GM18861 (cell line): ENCODE measurements around the gene TNC.

Experiments used
- ATAC-seq: cut with Tn5 transposase; IDR thresholded peaks from one replicate; pipeline ENCODE4 v1.9.1; 2021; ENCODE audit not compliant: unreplicated experiment

TNC gene

DNA sequence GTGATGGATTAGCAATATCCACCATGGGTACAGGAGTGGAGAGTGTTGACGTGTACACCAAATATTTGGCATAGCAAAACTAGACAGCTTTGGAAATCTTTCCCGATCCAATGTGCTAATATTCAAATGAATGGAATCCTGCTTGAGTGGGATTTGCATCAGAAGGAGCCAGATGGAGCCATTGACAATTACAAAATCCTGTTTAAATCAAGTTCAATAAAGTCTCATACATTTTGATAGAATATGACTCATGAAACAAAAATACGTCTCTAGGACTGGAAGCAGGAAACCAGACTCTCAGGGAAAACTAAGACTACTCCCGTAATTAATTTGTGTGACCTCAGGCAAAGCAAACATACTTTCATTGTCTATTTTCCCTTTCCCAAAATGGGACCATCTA lies 13.0 kb downstream of the TNC start:
- ATAC-seq = no peak

DNA sequence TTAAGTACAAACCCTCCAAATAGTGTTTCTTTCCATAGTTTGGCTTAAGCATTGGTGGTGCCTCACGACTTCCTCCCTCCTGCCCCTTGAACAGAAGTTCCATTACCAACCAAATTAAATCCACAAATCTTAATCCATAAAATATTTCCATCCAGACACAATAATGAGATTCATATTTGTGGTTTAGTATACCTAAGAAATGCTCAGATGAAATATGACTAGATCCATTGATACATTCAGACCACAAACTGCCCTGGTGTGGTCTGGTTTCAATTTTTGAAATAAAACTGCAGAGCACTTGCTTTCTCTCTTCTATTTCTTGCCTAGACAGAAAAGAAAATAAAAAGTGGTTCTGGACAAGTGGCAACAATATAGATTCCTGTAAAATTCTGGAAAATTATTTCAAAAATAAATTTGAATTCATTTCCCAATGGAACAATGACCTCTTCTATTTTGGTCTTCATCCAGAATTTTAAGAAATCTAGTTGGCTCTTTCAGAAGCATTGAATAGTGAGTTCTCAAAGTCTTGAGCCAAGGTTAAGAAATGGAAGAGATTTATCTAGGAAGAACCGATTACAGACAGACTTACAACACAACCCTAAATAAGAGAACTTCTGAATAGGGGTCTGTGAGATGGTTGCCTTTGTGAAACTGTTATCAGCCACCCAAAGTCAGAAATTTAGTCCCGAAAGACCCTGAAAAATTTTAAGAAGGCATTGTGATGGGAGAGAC lies 14.0 kb downstream of the TNC start:
- ATAC-seq = no peak

DNA sequence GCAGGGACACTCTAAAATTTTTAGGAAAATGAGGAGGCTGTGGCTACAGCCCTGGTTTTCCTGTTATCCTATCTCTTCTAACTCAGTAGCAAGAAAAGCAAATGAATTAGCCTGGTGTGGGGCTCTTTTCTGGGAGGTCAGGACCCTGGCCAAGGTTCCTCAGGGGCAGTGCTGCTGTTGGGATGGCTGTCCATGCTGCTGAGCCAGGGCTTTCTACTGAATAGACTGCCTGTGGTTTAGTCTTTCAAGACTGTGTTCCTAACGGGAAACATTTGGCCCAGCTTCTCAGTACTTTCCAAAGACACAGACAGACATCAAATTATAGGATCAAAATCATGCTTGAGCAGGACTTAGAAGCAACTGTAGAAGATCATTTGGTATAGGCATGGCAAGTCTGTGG lies 18.1 kb downstream of the TNC start:
- ATAC-seq = no peak

DNA sequence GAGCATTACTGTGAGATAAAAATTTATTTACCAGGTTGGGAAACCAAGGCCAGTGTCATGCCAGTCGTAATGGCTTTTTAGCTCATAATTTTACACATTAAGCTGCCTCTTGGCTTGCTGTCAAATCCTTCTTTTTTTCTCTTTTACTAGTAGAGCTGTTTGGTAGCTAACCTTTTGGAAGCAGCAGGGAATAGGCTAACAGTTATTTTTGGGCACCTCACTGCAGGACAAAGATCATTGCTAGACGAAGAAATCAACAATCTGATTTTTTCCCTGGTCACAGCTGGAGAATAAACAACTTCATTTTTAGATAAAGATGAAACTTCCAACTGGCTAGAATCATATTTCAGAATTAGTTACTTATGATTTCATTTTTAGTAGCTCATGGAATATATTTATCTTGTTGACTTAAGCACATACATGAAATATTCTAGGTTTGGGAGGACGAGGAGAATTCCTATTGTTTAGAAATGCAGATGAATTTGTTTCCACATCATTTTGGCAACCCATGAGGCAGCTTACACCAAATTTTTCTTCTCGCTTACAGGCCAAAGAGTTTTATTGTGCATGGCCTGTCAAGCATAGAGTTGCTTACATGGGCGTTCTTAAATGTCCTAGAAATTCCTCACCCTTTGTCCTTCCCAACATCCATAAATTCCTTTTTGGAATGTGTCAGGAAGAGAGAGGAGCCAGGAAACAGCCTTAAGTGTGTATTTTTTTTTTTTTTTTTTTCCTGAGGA lies 19.6 kb downstream of the TNC start:
- no peak for ATAC-seq

DNA sequence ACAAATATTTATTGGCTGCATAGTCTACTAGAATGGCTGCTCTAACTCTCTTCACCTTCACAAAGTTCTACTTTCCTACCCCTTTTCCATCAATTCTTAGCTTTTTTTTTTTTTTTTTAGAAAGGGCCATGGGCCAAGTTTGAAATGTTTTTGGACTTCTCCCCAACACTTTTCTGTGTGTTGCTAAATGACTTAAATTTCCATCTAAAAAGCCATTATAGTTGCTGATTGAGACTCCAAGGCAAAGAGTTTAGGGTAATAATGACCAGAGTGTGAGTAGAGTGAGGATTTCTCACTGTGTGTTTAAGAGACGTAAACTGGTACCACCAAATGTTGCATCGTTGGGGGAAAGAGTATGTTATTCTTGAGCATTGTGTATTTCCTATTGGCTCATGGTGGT lies 24.4 kb downstream of the TNC start:
- no peak for ATAC-seq

DNA sequence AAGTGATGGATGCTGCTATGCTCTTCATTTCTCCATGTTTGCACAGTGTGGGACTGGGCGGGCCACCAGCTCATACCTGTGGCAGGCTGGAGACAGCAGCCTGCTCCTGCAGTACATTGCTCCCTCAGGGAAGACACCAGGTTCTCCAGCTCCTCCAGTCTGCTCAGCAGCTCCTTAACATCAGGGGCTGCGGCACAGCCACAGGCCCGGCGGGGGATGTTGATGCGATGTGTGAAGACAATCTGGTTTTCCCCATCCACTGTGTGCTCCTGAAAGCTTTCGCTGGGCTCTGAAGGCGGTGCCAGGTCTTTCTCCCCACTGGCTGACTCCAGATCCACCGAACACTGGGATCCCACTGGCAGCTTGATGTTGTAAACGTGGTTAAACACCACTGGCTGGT lies 27.5 kb downstream of the TNC start:
- no peak for ATAC-seq

DNA sequence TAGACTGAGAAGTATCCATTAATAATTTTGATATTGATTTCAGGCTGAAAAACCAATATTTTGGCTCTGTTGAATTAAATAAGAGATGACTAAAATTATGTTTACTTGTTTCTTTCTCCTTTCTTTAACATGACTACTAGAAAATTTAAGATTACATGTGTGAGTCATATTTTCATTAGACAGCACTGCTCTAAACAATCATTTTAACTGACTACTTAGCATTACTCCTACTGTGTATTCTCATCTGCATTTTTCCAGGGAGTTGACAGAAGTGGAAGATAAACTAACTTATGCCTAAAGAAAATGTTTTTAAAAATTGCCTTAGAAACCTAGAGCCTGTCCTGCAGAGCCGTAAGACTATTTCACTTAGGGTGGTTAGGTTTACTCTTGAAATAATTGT lies 29.1 kb downstream of the TNC start:
- ATAC-seq = no peak

DNA sequence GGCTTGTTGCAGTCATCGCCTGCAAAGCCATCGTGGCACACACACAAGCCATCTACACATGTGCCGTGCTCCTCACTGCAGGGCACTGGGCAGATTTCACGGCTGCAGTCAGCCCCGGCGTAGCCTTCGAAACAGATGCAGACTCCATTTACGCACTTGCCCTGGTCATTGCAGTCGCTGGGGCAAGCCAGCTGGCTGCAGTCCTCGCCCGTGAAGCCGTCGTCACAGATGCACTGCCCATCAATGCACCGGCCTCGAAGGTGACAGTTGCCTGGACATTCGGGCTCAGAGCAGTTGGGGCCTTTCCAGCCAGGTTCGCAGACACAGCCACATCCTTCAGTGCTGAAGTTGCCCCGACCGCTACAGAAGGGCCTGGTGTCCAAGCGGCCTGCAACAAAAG lies 31.1 kb downstream of the TNC start:
- no peak for ATAC-seq

DNA sequence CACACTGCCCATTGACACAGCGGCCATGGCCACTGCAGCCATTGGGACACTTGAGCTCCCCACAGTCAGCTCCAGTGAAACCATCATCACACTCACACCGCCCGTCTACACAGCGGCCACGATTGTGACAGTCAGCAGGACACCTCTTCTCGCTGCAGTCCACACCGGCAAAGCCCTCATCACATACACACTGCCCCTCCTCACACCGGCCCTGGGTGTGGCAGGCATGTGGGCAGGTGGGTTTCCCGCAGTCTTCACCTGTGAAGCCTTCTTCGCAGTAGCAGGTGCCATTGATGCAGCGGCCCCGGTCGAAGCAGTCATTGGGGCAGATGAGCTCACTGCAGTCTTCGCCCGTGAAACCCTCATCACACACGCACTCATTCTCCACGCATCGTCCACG lies 31.5 kb downstream of the TNC start:
- ATAC-seq = no peak

DNA sequence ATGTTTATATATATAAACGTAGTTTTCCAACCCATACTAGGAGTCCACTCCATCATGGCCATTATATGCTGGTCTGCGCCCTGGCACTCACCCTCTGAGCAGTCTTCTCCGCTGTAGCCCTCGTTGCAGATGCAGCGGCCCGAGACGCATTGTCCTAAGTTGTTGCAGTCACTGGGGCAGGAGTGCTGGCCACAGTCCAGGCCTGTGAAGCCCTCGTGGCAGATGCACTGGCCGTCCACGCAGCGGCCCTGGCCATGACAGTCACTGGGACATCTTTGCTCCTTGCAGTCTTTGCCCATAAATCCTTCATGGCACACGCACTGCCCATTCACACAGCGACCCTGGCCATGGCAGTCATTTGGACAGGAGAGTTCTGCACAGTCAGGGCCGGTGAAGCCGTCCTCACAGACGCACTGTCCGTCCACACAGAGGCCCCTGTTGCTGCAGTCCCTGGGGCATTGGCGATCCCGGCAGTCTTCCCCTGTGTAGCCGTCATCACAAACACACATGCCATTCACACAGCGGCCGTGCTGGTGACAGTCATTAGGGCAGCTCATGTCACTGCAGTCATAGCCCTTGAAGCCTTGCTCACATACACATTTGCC lies 32.1 kb downstream of the TNC start:
- no peak for ATAC-seq

DNA sequence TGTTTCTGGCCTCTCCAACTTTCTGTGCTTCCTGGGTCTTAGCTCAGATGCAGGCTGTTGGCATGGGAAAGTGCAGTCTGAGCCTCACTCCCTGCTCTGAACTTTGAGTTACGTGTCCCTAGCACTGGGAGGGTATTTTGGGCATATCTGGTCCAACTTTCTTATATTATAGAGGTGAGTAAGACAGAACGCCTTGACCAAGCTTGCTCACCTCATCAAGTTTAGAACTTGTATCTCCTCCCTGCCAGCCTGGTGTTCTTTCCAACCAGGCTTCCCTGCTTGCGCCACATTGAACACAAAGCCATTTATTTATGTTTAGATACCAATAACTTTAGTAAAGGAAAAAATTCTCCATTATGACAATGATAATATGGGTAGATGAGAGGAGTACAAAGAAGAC lies 33.2 kb downstream of the TNC start:
- ATAC-seq = no peak

DNA sequence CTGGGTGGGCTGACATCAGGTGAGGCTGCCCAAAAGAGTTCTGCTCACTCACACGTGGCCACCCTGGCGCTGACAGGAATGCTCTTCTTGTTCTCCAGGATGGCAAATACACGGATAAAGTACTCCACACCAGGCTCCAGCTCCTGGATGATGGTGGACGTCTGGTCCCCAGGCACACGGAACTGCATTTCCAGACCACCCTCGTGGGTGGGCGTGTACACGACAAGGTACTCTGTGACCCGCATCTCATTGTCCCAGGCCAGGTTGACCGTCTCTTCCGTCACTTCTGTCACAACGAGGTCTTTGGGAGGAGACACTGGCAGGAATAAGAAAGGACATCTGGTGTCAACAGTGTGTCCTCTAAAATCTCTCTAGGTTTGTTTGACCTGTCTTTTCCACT lies 33.8 kb downstream of the TNC start:
- no peak for ATAC-seq

DNA sequence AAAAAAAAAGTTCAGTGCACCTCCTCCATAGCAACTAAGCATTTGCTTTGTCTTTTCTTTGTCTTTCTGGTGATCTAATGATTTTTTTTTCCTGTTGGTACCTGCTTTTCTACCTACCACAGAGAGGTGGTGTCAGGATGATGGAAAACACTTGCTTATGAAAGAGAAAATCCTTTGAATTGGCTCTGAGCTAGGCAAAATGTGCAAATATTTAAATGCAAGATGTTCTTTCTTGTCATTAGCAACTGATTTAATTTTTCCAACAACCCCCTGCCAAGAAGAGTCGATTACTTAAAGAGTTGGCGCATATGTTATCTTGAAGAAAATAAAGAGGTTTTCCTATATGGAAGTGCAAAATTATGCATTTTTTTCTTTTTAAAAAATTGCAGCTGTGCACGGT lies 37.7 kb downstream of the TNC start:
- ATAC-seq = no peak

DNA sequence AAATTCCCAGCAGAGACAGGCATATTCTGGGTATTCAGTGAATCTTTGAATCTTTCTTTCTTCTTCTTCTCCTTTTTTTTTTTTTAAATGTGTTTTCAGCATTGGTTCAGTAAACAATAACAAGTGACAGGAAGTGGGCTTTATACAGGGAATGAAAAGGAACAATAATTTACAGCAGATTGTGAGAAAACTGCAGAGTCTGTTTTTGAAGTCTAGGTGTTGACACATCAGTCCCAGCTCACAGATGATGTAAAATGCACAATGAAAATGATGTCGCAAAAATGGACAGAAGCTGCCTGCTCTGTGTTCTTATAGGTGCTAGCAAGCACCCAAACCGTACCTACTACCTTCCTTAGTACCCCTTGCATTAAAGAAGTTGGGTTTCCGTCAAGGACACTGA lies 38.8 kb downstream of the TNC start:
- no peak for ATAC-seq

DNA sequence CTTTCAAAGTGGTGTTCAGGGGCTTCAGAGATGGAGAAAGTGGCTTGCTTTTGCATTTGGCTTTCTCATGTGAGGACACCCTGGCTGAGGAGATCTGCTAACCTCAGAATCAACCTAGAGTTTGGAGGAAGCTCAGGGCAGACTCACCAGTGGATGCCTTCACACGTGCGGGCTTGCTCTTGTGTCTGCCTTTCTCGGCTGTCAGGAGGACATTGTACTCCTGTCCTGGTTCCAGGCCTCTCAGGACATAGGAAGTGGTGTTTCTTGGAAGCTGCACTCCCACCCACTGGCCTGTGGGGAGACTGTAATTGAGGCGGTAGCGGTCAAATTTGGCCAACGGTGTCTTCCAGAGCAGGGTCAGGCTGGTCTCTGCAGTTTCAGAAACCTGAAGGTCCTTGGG lies 44.5 kb downstream of the TNC start:
- ATAC-seq = no peak

DNA sequence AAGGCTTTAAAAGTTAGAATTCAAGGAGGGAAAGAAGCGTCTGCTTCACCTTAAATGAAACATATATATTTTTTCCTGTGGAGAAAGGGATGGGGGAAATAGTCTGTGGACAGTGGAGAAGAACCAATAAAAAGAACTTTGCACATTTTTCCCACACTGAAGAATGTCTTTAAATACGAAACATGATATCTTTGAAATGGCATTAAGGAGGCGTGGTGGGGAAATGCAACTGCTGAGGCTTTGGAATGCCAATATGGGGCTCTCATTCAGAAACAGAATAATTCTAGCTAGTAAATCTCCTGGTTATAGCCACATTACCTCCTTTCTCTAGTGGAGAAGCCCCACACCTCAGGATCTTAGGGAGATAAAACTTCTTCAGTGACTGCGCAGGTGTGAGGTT lies 46.8 kb downstream of the TNC start:
- no peak for ATAC-seq

DNA sequence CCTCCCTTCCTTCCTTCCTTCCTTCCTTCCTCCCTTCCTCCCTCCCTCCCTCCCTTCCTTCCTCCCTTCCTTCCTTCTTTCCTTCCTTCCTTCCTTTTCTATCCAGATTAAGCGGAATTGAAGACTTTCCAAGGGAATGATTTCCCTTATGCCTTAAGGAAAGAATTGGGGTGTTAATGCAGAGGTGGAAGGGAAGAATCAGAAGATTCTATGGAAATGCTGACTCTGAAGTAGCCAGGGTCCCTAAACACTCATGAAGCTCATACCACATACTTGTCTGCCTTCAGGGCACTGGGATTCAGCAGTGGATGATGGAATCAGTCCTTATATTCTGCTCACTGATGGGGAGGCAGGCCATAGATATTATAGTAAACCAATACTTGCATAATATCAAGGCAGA lies 48.2 kb downstream of the TNC start:
- ATAC-seq = no peak

DNA sequence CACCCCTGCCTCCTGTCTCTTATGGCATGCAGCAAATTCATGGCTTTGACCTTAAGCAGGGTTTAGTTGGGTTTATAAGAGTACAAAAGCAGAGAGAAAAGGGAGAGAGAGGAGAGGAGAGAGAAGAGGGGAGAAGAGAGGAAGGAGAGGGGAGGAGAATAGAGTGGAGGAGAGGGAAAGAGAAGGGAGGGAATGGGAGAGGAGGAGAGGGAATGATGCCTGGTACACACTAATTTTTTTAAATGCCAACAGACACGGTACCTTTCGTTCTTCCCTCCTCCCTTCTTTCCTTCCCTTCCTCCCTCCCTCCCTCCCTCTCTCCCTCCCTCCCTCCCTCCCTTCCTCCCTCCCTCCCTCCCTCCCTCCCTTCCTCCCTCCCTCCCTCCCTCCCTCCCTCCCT lies 48.7 kb downstream of the TNC start:
- no peak for ATAC-seq

DNA sequence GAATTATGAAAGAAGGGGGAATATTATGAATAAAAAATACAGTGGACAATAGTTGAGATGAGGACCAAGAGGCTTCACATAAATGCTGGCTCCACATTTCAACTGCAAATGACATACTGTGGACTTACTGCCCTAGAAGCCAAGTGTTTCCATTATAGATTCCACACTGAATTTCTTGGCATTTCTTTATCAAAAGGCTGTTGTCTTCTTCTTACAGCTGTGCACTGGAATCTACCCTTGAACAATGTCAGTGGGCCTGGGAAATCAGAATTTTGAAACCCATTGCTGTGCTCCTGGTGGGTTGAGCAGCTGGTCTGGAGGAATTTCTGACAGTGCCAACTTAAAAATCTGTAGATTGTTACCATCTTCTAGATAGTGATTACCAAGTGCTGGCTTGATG lies 49.9 kb downstream of the TNC start:
- ATAC-seq = no peak

DNA sequence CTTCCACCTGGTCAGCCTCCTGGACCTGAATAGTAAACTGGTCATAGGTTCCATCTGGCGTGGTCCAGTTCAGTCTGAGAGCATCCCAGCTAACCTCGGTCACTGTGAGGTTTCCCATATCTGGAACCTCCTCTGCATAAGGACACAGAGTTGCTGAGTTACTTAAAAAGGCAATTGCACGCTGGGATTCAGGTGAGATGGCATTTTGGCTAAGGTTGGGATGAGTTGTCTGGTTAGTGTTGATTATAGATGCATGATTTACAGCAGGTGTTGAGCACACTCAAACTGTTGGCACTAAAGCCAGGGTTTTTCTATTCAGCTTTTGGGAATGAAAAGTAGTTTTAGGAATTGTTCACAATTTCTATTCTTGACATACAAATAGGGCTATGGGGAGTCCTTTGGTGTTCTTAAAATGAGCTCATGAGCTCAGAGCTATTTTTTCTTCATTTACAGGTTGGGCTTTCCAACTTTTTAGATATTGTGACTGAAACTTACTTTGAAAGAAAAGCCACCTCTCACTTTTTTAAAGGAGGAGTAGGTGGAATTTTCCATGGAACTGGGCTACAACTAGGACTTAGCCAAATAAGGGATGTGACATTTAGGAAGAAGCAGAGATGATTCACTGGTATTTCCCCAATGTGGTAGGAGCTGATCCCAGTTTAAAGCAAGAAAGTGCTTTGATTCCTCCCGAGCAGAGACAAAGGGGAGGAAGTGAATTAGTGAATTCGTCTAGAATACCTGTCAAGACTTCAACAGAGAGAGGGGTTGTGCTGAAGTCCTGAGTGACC lies 54.7 kb downstream of the TNC start:
- no peak for ATAC-seq

DNA sequence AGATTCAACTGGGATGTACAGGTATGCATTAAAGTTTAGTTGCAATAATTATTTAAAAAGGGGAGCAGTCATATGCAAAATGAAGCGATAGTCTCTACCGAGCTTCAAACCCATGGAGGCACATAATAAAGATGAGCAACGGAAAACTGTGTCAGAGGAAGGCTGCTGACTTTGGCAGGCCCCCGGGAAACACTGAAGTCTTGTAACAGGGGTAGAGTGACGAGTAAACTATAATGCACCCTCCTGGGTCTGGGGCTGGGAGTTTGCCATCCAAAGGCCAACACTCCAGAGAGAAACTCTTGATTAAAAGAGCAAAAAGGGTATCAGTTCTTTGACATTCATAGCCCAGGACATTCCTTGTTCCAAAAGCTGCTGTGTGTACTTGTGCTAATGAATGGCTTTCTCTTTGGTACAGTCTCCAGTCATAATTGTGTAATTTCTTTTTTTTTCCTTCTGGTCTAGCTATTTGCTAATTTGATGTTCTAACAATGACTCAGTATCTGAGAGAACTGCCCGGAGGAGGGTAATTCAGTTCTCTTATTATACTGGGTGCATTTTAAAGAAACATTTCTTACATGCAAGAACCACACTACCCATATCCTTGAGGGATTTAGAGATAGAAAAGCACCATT lies 59.2 kb downstream of the TNC start:
- ATAC-seq = no peak
